Measurements from ENCODE around the gene TUBGCP3.

TUBGCP3 gene

DNA sequence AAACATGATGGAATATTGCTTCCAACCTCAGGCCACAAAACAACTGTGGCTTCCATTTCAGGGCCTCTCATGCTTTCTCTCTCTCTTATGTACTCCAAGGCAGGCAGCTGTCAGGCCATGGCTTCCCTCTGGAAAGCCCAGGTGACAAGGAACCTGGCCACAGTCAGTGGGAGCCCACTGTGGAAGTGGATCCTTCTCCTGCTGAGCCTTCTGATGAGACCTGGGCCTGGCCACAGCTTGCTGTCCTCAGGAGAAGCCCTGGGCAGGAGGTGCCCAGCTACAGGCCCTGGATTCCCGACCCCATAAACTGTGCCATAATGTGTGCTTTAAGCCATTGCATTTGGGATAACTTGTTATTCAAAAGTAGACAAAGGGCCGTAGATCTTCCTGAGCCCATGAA lies 140.6 kb downstream of the TUBGCP3 start:
- H3K4me3 ChIP-seq (ENCODE audit: low read depth, low read length): no peak overlapping the region
- TF ChIP-seq, protein P1, sequence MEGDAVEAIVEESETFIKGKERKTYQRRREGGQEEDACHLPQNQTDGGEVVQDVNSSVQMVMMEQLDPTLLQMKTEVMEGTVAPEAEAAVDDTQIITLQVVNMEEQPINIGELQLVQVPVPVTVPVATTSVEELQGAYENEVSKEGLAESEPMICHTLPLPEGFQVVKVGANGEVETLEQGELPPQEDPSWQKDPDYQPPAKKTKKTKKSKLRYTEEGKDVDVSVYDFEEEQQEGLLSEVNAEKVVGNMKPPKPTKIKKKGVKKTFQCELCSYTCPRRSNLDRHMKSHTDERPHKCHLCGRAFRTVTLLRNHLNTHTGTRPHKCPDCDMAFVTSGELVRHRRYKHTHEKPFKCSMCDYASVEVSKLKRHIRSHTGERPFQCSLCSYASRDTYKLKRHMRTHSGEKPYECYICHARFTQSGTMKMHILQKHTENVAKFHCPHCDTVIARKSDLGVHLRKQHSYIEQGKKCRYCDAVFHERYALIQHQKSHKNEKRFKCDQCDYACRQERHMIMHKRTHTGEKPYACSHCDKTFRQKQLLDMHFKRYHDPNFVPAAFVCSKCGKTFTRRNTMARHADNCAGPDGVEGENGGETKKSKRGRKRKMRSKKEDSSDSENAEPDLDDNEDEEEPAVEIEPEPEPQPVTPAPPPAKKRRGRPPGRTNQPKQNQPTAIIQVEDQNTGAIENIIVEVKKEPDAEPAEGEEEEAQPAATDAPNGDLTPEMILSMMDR (IDR thresholded peaks at IDR 0.05; ENCODE audit: low read depth, low read length): no peak

DNA sequence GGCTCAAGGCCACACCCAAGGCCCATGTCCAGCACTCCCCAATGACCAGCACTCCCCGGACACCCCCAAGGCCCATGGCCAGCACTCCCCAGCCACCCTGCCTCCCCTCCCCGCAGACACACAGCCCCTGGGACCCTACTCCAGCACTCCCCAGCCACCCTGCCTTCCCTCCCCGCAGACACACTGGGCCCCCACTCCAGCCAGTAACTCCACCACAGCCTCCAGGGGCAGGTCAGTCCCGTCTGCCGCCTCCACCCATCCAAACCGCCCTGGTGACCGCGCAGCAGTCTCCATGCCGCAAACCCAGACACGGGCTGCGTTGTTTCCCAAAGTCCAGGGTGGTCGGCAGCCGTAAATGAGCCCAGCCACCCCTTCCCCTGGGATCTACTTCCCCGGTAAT lies 141.1 kb downstream of the TUBGCP3 start:
- no peak overlapping the region for H3K4me3 ChIP-seq (ENCODE audit: low read depth, low read length)
- TF ChIP-seq, protein P1 (IDR thresholded peaks at IDR 0.05; ENCODE audit: low read depth, low read length): no peak

DNA sequence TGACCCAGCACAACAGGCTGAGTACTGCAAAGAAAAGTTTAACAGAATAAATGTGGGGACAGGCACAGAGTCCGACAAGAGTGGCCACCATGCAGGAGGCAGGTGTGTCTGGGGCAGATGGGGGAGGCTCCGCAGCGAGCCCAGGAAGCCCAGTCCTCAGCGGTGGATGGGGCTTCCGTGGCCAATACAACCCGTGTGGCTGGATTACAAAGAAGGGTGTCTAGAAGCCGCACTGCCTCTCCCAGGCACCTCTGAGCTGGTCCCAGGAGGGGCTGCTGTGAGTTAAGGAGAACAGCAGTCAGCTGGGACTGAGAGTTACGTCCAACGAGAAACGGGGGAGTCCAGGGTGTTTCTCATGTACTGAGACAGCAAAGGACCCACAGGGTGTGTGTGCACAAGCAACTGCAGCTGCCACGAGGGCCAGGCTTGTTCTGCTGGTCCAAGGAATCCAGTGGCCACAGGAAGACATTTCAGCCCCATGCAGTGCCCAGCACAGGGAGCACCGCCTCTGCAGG lies 141.5 kb downstream of the TUBGCP3 start:
- TF ChIP-seq, protein P1 (IDR thresholded peaks at IDR 0.05; ENCODE audit: low read depth, low read length): no peak
- H3K4me3 ChIP-seq (ENCODE audit: low read depth, low read length): no peak overlapping the region

DNA sequence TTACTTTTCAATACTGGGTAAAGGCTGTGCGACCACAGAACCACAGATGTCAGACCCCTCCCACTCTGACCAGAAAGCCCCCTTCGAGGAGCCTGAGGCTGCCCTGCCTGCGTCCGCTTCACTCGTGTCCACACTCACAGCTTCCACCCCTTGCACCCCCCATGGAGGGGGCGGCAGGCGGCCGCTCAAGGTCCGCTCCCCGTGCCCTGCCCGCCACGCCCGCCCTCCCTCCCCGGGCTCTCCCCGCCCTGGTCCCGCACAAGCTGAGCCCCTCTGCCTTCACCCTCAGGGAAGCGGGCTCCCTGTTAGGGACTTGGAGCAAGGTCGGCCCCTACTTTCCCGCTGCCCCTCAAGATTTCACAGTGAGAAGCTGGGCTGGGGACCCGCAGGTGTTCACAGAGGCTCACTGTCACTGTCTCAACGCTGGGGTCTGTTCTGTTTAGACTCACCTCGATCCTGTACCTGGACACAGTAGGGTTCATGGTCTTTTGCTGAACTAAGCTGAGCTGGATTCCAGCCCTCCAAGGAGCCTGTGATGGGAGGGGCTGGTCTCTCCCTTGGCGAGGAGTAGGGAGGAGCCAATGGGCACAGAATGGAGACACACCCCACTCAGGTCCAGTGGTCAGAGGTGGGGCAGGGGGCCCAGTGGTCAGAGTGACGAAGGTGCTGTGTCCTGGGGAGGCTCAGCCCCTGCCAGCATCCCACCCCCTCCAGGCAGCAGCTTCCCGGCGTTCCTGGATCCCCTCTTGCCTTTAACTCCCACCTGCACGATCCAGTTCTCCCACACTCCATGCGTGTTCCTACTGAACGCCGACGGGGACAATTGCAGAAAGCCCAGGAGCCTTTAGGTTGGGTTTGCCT lies 142.3 kb downstream of the TUBGCP3 start:
- TF ChIP-seq, protein P1 (IDR thresholded peaks at IDR 0.05; ENCODE audit: low read depth, low read length): no peak
- H3K4me3 ChIP-seq (ENCODE audit: low read depth, low read length): no peak overlapping the region

DNA sequence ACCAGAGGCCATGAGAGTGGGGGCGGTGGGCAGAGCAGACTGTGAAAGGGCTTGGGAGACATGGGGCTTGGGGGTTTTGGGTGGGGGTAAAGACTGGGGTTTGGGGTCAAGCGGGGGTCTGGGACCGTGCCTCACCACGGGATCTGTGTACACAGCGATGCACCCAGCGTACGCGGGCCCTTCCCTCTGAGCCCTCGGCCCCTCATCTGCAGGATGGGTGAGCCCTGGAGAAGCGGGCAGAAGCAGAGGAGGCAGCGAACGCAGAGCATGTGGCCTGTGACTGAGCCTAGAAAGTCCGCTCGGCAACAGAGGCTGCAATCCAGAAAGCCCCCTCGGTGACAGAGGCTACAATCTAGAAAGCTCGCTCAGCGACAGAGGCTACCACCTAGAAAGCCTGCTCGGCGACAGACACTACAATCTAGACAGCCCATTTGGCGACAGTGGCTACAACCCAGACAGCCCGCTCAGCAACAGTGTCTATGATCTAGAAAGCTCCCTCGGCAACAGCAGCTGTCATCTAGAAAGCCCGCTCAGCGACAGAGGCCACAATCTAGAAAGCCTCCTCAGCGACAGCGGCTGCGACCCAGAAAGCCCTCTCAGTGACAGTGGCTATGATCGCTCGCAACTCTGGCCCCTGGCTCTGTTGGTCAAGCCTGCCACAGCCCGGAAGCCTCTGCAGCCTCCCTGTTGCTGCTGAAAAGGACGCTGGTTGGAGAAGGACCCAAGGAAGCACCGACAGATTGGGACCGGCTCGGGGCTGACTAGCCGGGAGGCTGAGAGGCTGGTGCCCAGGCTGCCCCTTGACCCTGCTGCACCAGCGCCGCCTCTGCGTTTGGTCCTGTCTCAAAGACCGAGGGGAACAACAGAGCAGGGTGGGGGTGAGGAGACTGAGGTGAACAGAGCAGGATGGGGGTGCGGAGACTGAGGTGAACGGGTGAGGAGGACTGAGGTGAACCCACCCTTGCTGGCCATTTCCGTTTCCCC lies 143.2 kb downstream of the TUBGCP3 start:
- no peak overlapping the region for H3K4me3 ChIP-seq (ENCODE audit: low read depth, low read length)
- TF ChIP-seq, protein P1 (IDR thresholded peaks at IDR 0.05; ENCODE audit: low read depth, low read length): no peak

DNA sequence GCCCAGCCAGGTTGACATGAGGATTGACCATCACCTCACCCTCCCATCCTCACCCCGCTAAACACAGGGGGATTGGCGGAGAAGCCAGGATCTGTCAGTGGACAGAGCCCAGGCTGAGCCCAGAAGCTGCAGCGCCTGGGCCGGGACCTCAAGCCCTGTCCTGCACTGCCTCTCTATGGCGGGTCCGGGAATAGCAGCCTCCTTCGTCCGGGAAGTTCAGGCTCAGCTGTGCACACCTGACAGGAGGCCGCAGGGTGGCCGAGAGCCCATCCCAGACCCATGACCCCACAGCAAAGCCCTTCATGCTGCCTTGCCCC lies 144.0 kb downstream of the TUBGCP3 start:
- H3K4me3 ChIP-seq (ENCODE audit: low read depth, low read length): no peak overlapping the region
- TF ChIP-seq, protein P1 (IDR thresholded peaks at IDR 0.05; ENCODE audit: low read depth, low read length): peak; percentile 97

All from WI38 (cell line).